ENCODE data around the gene DPEP2. TPM values are rescaled to one million over a fixed set of nuclear protein-coding genes. Genes with fewer than 3 reads are reported as not detected.
"Not testable (repeated sequence)": the region's sequence is repeated elsewhere in the genome, so short reads cannot be mapped to it uniquely, and the experiment has no call there.

DPEP2 gene, protein sequence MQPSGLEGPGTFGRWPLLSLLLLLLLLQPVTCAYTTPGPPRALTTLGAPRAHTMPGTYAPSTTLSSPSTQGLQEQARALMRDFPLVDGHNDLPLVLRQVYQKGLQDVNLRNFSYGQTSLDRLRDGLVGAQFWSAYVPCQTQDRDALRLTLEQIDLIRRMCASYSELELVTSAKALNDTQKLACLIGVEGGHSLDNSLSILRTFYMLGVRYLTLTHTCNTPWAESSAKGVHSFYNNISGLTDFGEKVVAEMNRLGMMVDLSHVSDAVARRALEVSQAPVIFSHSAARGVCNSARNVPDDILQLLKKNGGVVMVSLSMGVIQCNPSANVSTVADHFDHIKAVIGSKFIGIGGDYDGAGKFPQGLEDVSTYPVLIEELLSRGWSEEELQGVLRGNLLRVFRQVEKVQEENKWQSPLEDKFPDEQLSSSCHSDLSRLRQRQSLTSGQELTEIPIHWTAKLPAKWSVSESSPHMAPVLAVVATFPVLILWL
- total RNA-seq (2013), result 133 TPM
- 100 to 1,000 TPM; 117 to 235 (median 124) TPM for polyA plus RNA-seq
- 92.7 and 139 TPM in 2 replicates for polyA minus RNA-seq
- 6.3 to 62.9 (median 42.3) reads per million in 11 experiments for total RNA-seq

DNA sequence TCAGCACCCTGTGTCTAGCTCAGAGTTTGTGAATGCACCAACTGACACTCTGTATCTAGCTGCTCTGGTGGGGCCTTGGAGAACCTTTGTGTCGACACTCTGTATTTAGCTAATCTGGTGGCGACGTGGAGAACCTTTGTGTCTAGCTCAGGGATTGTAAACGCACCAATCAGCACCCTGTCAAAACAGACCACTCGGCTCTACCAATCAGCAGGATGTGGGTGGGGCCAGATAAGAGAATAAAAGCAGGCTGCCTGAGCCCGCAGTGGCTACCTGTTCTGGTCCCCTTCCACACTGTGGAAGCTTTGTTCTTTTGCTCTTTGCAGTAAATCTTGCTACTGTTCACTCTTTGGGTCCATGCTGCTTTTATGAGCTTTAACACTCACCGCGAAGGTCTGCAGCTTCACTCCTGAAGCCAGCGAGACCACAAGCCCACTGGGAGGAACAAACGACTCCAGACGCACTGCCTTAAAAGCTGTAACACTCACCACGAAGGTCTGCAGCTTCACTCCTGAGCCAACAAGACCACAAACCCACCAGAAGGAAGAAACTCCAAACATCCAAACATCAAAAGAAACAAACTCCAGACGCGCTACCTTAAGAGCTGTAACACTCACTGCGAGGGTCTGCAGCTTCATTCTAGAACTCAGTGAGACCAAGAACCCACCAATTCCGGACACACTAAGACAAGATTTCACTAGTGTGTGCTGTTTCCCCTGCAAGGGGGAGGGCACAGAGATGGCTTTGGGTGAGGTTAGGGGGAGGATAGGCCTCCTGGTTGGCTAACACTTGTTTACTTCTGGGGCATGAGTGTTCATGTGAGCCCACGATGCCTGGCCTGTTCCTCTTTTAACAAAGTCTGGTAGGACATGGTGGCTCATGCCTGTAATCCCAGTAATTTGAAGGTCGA is at the start of gene DPEP2:
DPEP2 (minus strand) TSS at position 706 of the 910 bp plus-strand sequence. CDS start 6,272 bp downstream, outside the sequence.
- H3K27ac Mint-ChIP-seq, result peak within 1 kb of the TSS; percentile 91 to 98 (median 96)
- peaks cover 59% of the 10 kb centered on the region for H3K4me1 Mint-ChIP-seq
- 1% methylated on average over 6 of the region's 18 CpGs for WGBS (ENCODE audit: insufficient coverage)
- H3K4me3 ChIP-seq (replicated peaks in 1 of 3; ENCODE audit: low read depth in 2 of 3, low read length in 3 of 3), result peak within 1 kb of the TSS; percentile 36 to 73 (median 57)
- intact Hi-C loops (cut with micrococcal nuclease); H3K9me3 ChIP-seq (replicated peaks in 1 of 2; ENCODE audit: control insufficient read depth in 1 of 2, insufficient read depth in 1 of 2, low read length in 2 of 2); H3K36me3 ChIP-seq (replicated peaks in 1 of 2; ENCODE audit: control insufficient read depth in 1 of 2, insufficient read depth in 2 of 2, low read length in 2 of 2); H3K27me3 ChIP-seq (ENCODE audit: control insufficient read depth in 2 of 2, insufficient read depth in 2 of 2, low read length in 2 of 2); H2AFZ ChIP-seq (ENCODE audit: insufficient read depth, low read depth, low read length, poor library complexity, severe bottlenecking); H3K27me3 Mint-ChIP-seq (ENCODE audit: low read depth in 3 of 3); H4K20me1 ChIP-seq (ENCODE audit: insufficient read depth, low read length): not testable (repeated sequence)
- H3K27ac ChIP-seq (ENCODE audit: low read depth in 1 of 2, low read length in 2 of 2), result peak within 1 kb of the TSS; percentile 90 to 98
- peak within 1 kb of the TSS; percentile 76 for H3K4me2 ChIP-seq (replicated peaks; ENCODE audit: extremely low read depth, low read length, poor library complexity, severe bottlenecking)
- DNase-seq, result peak; percentile 81 to 89 (median 87)
- H3K36me3 Mint-ChIP-seq, result peaks cover 8 to 30% of the 10 kb centered on the region in 2 donors
- peaks cover 71 to 80% of the 10 kb centered on the region in 2 donors for H3K4me1 ChIP-seq (ENCODE audit: control insufficient read depth in 1 of 2, insufficient read depth in 2 of 2, low read length in 2 of 2)
- H3K4me3 Mint-ChIP-seq, result peak within 1 kb of the TSS; percentile 84 to 96
- H3K9ac ChIP-seq (ENCODE audit: insufficient read depth, low read length, poor library complexity, severe bottlenecking), result peak within 1 kb of the TSS; percentile 59
- peaks cover 0 to 10% (median 0%) of the 10 kb centered on the region in 7 donors for H3K9me3 Mint-ChIP-seq
- H3K79me2 ChIP-seq (ENCODE audit: insufficient read depth, low read length), result peaks cover 41% of the 10 kb centered on the region

DNA sequence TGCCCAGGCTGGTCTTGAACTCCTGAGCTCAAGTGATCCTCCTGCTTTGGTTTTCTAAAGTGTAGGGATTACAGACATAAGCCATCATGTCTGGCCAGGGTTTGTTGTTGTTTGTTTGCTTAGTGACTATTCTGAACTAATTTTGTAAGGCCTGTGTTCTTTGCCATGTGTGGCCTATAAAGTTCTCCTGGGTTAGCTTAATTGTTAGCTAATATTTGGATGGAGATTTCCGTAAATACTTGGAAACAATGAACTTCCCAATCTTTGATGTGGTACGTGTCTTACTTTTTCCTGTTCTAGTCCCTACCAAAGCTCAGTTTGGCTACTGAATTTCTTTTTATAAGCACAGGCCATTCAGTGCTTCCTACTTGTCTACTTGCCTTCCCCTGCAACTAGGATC is 48.7 kb upstream of the DPEP2 start:
- no peaks in the 10 kb centered on the region for H3K27me3 ChIP-seq (ENCODE audit: control insufficient read depth in 2 of 2, insufficient read depth in 2 of 2, low read length in 2 of 2)
- Mint-ChIP-seq H3K4me1 (peaks cover 37% of the 10 kb centered on the region), H3K27ac (peak overlapping the region in 1 of 7 donors; percentile 48), H3K9me3 (no peaks in the 10 kb centered on the region), H3K4me3 (no peak overlapping the region), H3K27me3 (ENCODE audit: low read depth in 3 of 3) (peaks cover 1 to 3% (median 1%) of the 10 kb centered on the region in 3 donors), H3K36me3 (peaks cover 59 to 84% of the 10 kb centered on the region in 2 donors)
- TF ChIP-seq, protein P1, sequence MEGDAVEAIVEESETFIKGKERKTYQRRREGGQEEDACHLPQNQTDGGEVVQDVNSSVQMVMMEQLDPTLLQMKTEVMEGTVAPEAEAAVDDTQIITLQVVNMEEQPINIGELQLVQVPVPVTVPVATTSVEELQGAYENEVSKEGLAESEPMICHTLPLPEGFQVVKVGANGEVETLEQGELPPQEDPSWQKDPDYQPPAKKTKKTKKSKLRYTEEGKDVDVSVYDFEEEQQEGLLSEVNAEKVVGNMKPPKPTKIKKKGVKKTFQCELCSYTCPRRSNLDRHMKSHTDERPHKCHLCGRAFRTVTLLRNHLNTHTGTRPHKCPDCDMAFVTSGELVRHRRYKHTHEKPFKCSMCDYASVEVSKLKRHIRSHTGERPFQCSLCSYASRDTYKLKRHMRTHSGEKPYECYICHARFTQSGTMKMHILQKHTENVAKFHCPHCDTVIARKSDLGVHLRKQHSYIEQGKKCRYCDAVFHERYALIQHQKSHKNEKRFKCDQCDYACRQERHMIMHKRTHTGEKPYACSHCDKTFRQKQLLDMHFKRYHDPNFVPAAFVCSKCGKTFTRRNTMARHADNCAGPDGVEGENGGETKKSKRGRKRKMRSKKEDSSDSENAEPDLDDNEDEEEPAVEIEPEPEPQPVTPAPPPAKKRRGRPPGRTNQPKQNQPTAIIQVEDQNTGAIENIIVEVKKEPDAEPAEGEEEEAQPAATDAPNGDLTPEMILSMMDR (IDR thresholded peaks at IDR 0.05), result no peak
- no peak overlapping the region for H3K4me2 ChIP-seq (replicated peaks; ENCODE audit: extremely low read depth, low read length, poor library complexity, severe bottlenecking)
- H2AFZ ChIP-seq (ENCODE audit: insufficient read depth, low read depth, low read length, poor library complexity, severe bottlenecking), result no peak overlapping the region
- no peaks in the 10 kb centered on the region for H3K9me3 ChIP-seq (replicated peaks in 1 of 2; ENCODE audit: control insufficient read depth in 1 of 2, insufficient read depth in 1 of 2, low read length in 2 of 2)
- 100% methylated on average over 2 of the region's 2 CpGs for WGBS (ENCODE audit: insufficient coverage)
- peaks cover 56% of the 10 kb centered on the region for H3K79me2 ChIP-seq (ENCODE audit: insufficient read depth, low read length)
- no peak overlapping the region for H3K9ac ChIP-seq (ENCODE audit: insufficient read depth, low read length, poor library complexity, severe bottlenecking)
- no peak overlapping the region for H3K27ac ChIP-seq (ENCODE audit: low read depth in 1 of 2, low read length in 2 of 2)
- intact Hi-C loops (cut with micrococcal nuclease), result no loop called here
- peaks cover 29 to 66% of the 10 kb centered on the region in 2 donors for H3K36me3 ChIP-seq (replicated peaks in 1 of 2; ENCODE audit: control insufficient read depth in 1 of 2, insufficient read depth in 2 of 2, low read length in 2 of 2)
- peaks cover 4% of the 10 kb centered on the region for H4K20me1 ChIP-seq (ENCODE audit: insufficient read depth, low read length)
- no peak overlapping the region for H3K4me3 ChIP-seq (replicated peaks in 1 of 3; ENCODE audit: low read depth in 2 of 3, low read length in 3 of 3)
- H3K4me1 ChIP-seq (ENCODE audit: control insufficient read depth in 1 of 2, insufficient read depth in 2 of 2, low read length in 2 of 2), result peaks cover 20 to 28% of the 10 kb centered on the region in 2 donors
- DNase-seq, result no peak
